Stimulated activated effector memory CD8-positive, alpha-beta T cell treated with anti-CD3 and anti-CD28 coated beads, Interleukin-12 subunit alpha, Interleukin-12 subunit beta, amount 100 ng/mL, for 72 hours (primary cell): ENCODE data around the gene TMEM109.

Experiments used
- ATAC-seq: fragments of 150-1000 bp; cut with Tn5 transposase; 2 replicates; pipeline ENCODE4 v1.10.0; 2021
- DNase-seq, 2 donors: peaks; one replicate each; pipeline ENCODE4 v3.0.0; 2021 to 2022; ENCODE audit warnings: low spot score in 2 of 2
- H3K27ac Mint-ChIP-seq: one replicate; pipeline ENCODE4 v1.8.0; 2022; ENCODE audit warnings: mild to moderate bottlenecking, mixed read lengths
- H3K36me3 Mint-ChIP-seq: one replicate; pipeline ENCODE4 v1.8.0; 2022; ENCODE audit warnings: mild to moderate bottlenecking, mixed read lengths
- H3K4me1 Mint-ChIP-seq: one replicate; pipeline ENCODE4 v1.8.0; 2022; ENCODE audit warnings: mixed read lengths
- H3K4me3 Mint-ChIP-seq: one replicate; pipeline ENCODE4 v1.8.0; 2022; ENCODE audit warnings: mild to moderate bottlenecking, mixed read lengths
- H3K9me3 Mint-ChIP-seq: one replicate; pipeline ENCODE4 v1.8.0; 2022; ENCODE audit warnings: mixed read lengths

TMEM109 gene

GRCh38 chr11:60914633-60915247 lies 782 bp downstream of the TMEM109 start:
- peak in 1 of 2 donors; percentile 78 for DNase-seq
- Mint-ChIP-seq H3K4me1 (peaks cover 68% of the 10 kb centered on the region), H3K4me3 (peak overlapping the region; percentile 96)

DNA sequence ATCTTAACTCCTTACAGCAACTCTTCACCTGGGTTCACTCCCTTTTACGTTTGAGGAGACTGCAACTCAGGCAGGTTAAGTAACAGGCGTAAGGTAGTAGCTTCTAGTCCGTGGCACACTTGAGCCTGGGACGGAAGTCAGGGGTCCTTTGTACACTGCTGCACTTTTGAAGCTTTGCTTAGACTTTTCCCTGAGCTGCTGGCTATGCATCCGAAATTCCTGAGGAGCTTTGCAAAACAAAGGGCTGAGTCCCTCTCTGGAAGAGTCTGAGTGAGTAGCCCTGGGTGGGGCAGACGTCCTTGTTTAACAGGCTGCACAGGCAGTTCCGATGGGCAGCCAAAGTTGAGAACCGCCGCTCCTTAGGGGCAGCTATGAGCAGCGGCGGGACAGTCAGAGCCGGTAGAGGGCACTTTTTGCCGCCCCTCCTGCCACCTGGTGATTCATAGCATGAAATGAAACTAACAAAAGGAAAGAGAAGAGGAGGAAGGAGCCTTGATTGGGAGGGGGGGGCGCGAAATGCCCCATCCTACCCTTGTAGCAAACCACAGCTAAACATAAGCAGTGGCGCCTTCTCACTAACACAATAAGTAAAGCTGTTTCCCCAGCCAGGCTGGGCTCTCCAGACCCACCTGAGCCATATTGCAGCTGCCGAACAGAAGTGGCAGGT lies 1.4 kb downstream of the TMEM109 start:
- Mint-ChIP-seq H3K4me1 (peaks cover 66% of the 10 kb centered on the region), H3K36me3 (peaks cover 31% of the 10 kb centered on the region), H3K4me3 (peak overlapping the region; percentile 96), H3K9me3 (no peaks in the 10 kb centered on the region), H3K27ac (peak overlapping the region; percentile 29)
- peak; percentile 46 to 89 for DNase-seq
- peak; percentile 73 for ATAC-seq

More at GRCh38 chr11:60914633-60915247, 782 bp downstream of the TMEM109 start:
- Mint-ChIP-seq H3K36me3 (peaks cover 25% of the 10 kb centered on the region), H3K9me3 (no peaks in the 10 kb centered on the region), H3K27ac (peak overlapping the region; percentile 97)
- ATAC-seq, result peak; percentile 47

DNA sequence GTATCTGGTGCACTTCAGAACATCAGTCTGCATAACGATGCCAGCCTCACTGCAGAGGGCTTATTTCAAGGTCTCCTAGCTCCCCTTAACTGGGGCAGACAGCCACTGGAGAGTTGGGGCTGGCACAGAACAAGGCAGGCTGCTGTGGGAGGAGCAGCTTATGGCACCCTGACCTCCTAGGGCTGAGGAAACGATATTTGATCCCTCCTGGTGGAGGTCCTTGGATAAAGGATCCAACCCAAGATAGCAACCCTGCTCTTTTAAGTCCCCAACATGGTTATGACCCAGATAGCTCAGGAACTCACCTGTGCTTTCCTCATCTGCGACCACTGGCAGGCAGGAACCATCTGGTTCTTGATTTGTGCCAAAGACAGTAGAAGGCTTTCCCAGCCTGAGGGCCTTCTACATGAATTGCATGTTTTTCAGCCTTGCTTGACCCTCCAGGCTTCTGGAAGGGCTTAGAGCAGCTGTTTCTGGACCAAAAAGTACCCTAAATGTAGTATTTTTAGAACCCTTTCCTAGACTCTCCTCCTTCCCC lies 2.8 kb downstream of the TMEM109 start:
- H3K4me1 Mint-ChIP-seq, result peaks cover 59% of the 10 kb centered on the region
- H3K9me3 Mint-ChIP-seq, result no peaks in the 10 kb centered on the region
- no peak overlapping the region for H3K27ac Mint-ChIP-seq
- DNase-seq (no peak), ATAC-seq (no peak)
- H3K4me3 Mint-ChIP-seq, result peak overlapping the region; percentile 96
- peaks cover 45% of the 10 kb centered on the region for H3K36me3 Mint-ChIP-seq

GRCh38 chr11:60917267-60917666 lies 3.3 kb downstream of the TMEM109 start:
- H3K4me1 Mint-ChIP-seq, result peaks cover 55% of the 10 kb centered on the region
- no peak overlapping the region for H3K27ac Mint-ChIP-seq
- peaks cover 50% of the 10 kb centered on the region for H3K36me3 Mint-ChIP-seq

GRCh38 chr11:60918251-60918938 lies 4.4 kb downstream of the TMEM109 start:
- DNase-seq (no peak), ATAC-seq (no peak)
- no peaks in the 10 kb centered on the region for H3K9me3 Mint-ChIP-seq
- H3K36me3 Mint-ChIP-seq, result peaks cover 61% of the 10 kb centered on the region
- peaks cover 55% of the 10 kb centered on the region for H3K4me1 Mint-ChIP-seq
- no peak overlapping the region for H3K4me3 Mint-ChIP-seq
- no peak overlapping the region for H3K27ac Mint-ChIP-seq

More at GRCh38 chr11:60917267-60917666, 3.3 kb downstream of the TMEM109 start:
- no peak for ATAC-seq
- Mint-ChIP-seq H3K4me3 (no peak overlapping the region), H3K9me3 (no peaks in the 10 kb centered on the region)
- DNase-seq, result no peak

DNA sequence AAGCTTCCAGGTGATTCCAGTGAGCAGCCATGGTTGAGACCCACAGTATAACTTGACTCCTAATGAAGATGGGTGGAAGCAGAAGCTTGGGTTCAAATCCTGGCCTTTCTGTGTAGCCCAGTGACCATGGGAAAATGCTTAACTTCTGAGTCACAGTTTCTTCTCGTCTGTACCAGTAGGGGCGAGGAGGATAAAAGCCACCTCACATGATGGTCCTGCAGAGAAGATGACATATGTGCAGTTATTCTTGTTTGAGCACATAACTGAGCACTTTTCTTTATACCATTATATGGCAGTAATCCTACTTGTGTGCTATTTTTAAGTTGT lies 4.9 kb downstream of the TMEM109 start:
- Mint-ChIP-seq H3K36me3 (peaks cover 62% of the 10 kb centered on the region), H3K4me3 (no peak overlapping the region), H3K9me3 (no peaks in the 10 kb centered on the region), H3K27ac (no peak overlapping the region), H3K4me1 (peaks cover 52% of the 10 kb centered on the region)
- ATAC-seq (no peak), DNase-seq (no peak)

DNA sequence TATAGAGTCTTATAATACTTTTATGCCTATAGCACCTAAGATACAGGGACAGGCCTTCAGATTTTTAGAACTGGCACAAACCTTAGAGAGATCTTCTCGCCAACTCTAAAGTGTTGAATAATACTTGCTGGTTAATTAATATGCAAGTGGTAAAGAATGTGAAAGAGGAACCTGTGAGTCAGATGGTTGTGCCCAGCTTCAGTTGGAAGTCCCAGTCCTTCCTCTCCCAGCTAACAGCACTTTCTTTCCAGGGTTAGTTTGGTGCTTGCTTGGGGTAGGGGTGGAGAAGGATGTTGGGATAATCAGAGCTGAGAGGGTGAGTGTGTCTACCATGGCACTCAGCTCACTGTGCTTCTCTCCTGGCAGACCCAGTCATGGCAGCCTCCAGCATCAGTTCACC lies 5.4 kb downstream of the TMEM109 start:
- Mint-ChIP-seq H3K9me3 (no peaks in the 10 kb centered on the region), H3K27ac (no peak overlapping the region), H3K36me3 (peaks cover 58% of the 10 kb centered on the region), H3K4me1 (peaks cover 48% of the 10 kb centered on the region), H3K4me3 (no peak overlapping the region)
- ATAC-seq, result no peak
- DNase-seq, result no peak

DNA sequence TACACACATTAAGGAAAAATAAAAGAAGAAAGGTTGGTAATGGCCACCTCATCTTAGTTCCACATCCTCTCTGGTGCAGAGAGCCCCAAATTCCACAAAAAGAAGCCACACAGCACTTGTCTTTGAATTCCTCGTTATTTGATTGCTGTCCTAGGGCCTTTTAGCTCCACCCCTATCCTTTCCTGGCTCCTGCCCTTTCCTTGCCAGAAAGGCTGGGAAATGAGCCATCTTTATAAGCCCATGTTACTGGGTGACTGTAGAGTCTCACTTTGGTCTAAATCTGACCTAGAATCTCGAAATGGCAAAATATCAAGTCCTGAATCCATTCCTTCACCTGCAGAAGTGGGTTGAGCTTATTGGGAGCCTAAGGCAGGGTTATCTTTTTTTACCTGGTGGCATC lies 6.0 kb downstream of the TMEM109 start:
- H3K27ac Mint-ChIP-seq, result no peak overlapping the region
- DNase-seq (no peak), ATAC-seq (no peak)
- H3K36me3 Mint-ChIP-seq, result peaks cover 54% of the 10 kb centered on the region
- no peak overlapping the region for H3K4me3 Mint-ChIP-seq
- peaks cover 48% of the 10 kb centered on the region for H3K4me1 Mint-ChIP-seq
- no peaks in the 10 kb centered on the region for H3K9me3 Mint-ChIP-seq

- peaks cover 48% of the 10 kb centered on the region for H3K4me1 Mint-ChIP-seq
- H3K36me3 Mint-ChIP-seq, result peaks cover 47% of the 10 kb centered on the region
- no peaks in the 10 kb centered on the region for H3K9me3 Mint-ChIP-seq
- no peak overlapping the region for H3K27ac Mint-ChIP-seq
- DNase-seq, result no peak
- no peak overlapping the region for H3K4me3 Mint-ChIP-seq
- no peak for ATAC-seq
Measured at GRCh38 chr11:60921259-60921658, 7.3 kb downstream of the TMEM109 start.

GRCh38 chr11:60921777-60922335 lies 7.9 kb downstream of the TMEM109 start:
- DNase-seq, result no peak

DNA sequence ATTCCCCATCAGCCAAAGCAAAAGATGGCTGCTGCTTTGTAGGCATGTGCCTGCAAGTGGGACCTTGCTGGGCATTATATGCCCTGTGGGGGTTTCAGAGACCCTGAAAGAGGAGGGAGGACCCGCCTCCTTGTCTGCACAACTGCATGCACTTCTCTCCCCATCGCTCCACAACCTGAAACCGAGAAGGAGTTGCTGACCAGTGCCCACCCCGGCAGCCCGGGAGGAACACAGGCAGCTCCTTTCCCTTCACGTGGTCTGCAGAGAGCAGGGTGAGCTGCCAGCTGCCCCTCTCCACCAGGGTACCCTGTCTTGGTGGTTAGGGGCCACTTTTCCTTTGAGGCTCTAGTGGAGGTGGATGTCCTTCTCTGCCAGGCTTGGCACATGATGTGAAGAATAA lies 8.9 kb downstream of the TMEM109 start:
- Mint-ChIP-seq H3K4me3 (peak overlapping the region; percentile 61), H3K36me3 (peaks cover 47% of the 10 kb centered on the region), H3K9me3 (no peaks in the 10 kb centered on the region), H3K27ac (no peak overlapping the region), H3K4me1 (peaks cover 46% of the 10 kb centered on the region)
- no peak for ATAC-seq
- DNase-seq, result no peak

More at GRCh38 chr11:60921777-60922335, 7.9 kb downstream of the TMEM109 start:
- H3K36me3 Mint-ChIP-seq, result peaks cover 47% of the 10 kb centered on the region
- H3K4me3 Mint-ChIP-seq, result no peak overlapping the region
- no peaks in the 10 kb centered on the region for H3K9me3 Mint-ChIP-seq
- H3K27ac Mint-ChIP-seq, result no peak overlapping the region
- H3K4me1 Mint-ChIP-seq, result peaks cover 42% of the 10 kb centered on the region
- no peak for ATAC-seq

DNA sequence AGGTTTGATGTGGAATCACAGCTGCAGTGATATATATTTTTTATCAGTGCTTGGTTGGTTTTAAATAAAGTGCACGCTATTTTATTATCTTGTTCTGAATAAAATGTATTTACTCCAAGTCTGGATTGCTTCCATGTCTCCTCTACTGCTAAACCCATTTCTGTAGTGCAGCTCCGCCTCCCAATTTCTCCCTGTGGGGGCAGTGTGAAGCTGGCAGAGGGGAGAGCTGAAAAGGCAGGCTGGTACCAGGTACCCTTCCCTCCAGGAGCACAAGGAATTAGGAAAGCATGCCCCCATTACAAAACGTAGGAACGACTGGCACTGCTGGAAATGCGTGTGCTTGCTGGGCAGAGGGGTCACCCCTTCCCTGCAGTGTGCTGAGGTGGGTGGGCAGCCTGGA lies 9.4 kb downstream of the TMEM109 start:
- DNase-seq (no peak), ATAC-seq (no peak)
- Mint-ChIP-seq H3K36me3 (peaks cover 47% of the 10 kb centered on the region), H3K4me3 (peak overlapping the region; percentile 61), H3K27ac (no peak overlapping the region), H3K9me3 (no peaks in the 10 kb centered on the region), H3K4me1 (peaks cover 46% of the 10 kb centered on the region)

DNA sequence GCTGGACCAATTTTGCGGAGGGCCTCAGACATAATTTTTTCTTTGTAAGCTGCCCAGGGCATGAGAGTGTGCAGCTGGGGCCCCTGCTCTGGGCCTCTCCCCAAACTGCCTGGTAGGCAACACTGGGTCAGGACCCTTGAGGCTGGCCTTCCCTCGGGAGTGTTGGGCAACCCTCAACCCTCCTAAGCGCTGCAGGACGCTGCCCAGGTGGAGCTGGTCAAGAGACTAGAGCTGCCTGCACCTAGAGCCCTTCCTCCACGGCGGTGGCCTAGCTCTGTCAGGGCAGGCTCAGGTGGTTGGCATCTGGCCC lies 9.8 kb downstream of the TMEM109 start:
- H3K9me3 Mint-ChIP-seq, result no peaks in the 10 kb centered on the region
- ATAC-seq (no peak), DNase-seq (no peak)
- peaks cover 47% of the 10 kb centered on the region for H3K36me3 Mint-ChIP-seq
- peak overlapping the region; percentile 61 for H3K4me3 Mint-ChIP-seq
- peaks cover 46% of the 10 kb centered on the region for H3K4me1 Mint-ChIP-seq
- no peak overlapping the region for H3K27ac Mint-ChIP-seq

- Mint-ChIP-seq H3K27ac (no peak within 1 kb of the TSS), H3K9me3 (no peaks in the 10 kb centered on the region), H3K4me1 (peaks cover 44% of the 10 kb centered on the region), H3K4me3 (peak within 1 kb of the TSS; percentile 61), H3K36me3 (peaks cover 44% of the 10 kb centered on the region)
- DNase-seq, result no peak
- ATAC-seq, result peak; percentile 20
Measured at GRCh38 chr11:60924110-60924905, 10.3 kb downstream of the TMEM109 start, which contains the start of gene TMEM132A. TSS of gene TMEM132A (plus strand) at chr11:60924460. CDS start at chr11:60924634, 174 bp downstream.
